ENCODE measurements around the gene LENG9.
"Not testable (repeated sequence)": the region's sequence is repeated elsewhere in the genome, so short reads cannot be mapped to it uniquely, and the experiment has no call there.

Gene LENG9

DNA sequence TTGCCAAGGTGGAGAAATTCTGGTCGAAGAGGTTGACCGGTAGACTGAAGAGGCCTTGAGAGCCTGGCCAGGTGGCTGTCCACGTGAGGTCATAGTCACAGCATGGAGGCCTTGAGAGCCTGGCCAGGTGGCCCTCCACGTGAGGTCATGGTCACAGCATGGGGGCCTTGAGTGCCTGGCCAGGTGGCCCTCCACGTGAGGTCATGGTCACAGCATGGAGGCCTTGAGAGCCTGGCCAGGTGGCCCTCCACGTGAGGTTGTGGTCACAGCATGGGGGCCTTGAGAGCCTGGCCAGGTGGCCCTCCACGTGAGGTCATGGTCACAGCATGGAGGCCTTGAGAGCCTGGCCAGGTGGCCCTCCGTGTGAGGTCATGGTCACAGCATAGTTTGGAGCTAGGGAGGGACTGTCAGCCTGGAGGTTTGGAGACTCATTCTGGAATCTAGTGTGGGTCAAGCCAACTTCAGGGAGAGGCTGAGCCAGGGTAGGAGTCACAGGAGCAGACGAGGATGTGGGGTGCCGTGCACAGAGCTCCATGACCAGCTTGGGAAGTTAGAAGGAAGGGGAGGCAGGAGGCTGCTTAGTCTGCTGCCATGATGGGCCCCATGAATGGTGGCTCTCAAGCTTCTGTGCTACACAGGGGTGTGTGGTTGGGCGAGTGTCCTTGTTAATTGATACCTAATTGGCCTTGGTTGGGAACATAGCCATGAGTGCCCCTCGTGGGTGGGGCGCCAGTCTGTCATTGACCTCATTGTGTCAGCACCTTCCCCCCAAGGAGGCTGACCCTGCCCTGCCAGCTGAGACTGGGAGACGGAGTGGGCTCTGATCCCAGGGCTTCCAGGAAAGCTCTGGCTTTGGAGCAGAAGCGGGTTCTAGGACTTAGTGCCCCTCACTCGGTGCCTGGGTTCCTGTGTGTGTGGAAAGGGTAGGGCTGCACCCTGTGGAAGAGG is 4.0 kb downstream of the LENG9 start:
- DNase-seq (ENCODE audit: low read depth): no peak

DNA sequence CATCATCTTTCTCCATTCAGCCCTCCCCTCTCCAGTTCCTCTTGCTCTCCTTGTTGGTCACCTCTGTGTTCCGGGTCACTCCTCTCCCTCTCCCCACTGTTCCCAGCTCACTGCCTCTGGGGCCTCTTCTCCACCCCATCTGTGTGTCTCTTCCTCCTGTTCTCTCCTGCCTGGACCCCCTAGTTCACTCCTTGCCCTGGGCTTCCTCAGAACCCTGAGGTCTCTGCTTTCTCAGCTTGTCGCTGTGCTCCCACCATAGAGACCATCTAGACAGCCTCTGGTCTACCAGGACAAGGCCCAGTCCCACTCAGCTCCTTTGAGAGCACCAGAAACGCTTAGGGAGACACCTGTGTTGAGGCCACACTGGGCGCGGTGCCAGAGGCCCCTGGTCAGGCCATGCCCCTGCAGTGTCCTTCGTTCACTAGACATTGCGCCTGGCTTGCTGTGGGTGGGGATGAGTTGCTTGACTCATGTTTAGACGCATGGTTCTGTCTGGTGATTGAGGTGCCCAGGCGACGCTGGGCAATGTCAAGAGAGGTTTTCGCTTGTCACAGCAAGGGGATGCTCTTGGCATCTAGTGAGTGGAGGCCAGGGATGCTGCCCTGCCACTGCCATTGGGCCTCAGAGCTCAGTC is 4.8 kb downstream of the LENG9 start:
- DNase-seq (ENCODE audit: low read depth): no peak

DNA sequence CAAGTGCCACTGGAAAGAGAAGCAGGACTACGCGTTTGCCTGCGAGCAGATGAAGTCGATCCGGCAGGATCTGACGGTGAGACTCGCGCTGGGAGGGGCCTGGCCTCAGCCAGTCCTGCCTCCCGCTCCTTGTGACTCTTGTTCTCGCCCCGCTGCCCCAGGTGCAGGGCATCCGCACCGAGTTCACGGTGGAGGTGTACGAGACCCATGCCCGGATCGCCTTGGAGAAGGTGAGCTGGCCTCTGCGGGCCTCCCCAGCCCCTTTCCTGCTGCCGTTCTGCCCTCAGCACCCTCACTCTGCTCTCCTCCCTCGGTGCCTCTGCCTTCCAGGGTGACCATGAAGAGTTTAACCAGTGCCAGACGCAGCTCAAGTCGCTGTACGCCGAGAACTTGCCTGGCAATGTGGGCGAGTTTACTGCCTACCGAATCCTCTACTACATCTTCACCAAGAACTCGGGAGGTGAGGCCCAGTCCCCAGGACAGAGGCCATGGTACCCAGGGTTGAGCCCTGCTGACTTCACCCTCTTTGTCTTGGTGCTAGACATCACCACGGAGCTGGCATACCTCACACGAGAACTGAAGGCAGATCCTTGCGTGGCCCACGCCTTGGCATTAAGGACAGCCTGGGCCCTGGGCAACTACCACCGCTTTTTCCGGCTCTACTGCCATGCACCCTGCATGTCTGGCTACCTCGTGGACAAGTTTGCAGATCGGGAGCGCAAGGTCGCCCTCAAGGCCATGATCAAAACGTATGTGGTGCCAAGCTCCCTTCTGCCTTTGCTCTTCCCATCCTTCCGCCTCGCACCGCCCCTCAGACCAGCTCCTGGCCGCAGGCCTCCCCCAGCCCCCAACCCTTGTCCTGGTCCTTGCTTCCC is 5.6 kb downstream of the LENG9 start:
- no peak for DNase-seq (ENCODE audit: low read depth)

DNA sequence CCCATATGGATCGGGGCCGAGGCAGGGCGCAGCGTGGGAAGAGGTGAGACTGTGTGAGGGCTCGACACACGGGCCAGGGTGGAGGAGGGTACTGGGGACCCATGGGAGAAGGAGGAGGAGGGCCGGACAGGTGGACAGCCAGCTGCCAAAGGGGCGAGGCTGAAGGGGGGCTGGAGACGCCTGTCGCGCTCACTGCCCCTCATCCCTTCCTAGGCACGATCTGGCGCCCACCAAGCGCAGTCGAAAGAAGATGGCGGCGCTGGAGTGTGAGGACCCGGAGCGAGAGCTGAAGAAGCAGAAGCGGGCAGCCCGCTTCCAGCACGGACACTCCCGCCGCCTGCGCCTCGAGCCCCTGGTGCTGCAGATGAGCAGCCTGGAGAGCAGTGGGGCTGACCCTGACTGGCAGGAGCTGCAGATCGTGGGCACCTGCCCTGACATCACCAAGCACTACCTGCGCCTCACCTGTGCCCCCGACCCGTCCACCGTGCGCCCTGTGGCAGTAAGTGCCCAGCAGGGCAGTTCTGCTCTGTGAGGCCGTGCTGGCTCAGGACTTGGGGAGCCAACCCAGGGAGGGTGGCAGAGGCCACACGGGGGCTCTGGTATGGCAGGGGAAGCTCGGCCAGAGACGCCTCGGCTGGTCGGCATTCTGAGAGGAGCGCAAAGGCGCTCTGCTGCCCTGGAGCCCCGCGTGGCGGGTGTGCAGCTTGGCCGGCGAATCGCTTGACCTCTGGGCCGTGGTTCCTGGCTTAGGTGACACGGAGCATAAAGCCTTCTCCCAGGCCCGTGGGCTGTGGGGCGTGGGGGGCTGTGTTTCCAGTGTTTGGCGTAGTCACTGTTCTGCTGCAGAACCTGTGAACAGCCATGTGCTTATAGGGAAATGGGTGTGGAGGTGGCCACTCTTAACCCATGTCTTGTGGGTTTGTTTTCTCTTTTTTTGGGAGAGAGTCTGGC is 6.9 kb downstream of the LENG9 start:
- no peak for DNase-seq (ENCODE audit: low read depth)

DNA sequence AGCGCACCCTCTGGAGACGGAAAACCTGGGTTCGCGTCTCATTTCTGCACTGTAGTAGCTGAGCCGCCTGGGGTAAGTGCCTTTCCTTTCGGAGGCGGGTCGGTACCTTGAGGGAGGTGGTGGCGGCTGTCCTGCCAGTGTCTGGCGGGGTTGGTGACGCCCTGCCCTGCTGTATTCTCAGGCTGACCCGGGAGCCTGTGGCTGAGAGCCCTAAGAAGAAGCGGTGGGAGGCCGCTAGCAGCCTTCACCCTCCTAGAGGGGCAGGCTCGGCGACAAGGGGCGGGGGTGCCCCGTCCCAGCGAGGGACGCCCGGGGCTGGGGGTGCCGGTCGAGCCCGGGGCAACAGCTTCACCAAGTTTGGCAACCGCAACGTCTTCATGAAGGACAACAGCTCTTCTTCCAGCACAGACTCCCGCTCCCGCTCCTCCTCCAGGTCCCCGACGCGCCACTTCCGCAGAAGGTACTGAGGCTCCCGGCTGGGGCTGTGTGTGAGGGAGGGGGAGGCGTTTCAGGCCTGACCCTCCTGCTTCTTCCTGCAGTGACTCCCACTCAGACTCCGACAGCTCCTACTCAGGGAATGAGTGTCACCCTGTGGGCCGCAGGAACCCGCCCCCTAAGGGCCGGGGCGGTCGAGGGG is 7.7 kb downstream of the LENG9 start:
- no peak for DNase-seq (ENCODE audit: low read depth)

DNA sequence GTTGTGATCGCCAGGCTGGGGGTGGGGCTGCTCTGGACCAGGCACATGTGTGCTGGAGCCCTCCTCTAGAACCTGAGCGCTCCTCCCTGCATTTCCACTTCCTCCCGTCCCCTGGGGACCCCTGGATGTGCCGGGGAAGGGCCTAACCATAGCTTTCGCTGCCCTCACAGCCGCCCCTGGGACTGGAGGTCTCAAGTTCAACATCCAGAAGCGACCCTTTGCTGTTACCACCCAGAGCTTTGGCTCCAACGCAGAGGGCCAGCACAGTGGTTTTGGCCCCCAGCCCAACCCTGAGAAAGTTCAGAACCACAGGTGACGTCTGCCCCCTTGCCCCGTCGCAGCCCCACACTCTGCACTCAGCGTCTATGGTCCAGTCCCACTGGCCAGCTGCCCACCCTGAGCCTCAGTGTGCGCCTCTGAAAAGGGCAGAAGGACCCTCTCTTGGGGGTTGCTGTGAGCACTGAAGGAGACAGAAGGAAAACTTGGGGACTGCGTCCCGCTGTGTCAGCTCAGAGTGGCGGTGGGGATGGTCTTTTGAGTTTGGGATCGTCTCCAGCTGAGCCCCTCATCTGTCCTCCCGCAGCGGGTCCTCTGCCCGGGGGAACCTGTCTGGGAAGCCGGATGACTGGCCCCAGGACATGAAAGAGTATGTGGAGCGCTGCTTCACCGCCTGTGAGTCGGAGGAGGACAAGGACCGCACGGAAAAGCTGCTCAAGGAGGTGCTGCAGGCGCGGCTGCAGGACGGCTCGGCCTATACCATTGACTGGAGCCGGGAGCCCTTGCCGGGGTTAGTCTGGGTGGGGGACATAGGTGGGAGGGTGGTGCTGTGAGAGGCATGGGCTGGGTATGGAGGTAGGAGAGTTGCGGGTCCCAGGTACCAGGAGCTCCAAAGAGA is 8.6 kb downstream of the LENG9 start:
- DNase-seq (ENCODE audit: low read depth): no peak

DNA sequence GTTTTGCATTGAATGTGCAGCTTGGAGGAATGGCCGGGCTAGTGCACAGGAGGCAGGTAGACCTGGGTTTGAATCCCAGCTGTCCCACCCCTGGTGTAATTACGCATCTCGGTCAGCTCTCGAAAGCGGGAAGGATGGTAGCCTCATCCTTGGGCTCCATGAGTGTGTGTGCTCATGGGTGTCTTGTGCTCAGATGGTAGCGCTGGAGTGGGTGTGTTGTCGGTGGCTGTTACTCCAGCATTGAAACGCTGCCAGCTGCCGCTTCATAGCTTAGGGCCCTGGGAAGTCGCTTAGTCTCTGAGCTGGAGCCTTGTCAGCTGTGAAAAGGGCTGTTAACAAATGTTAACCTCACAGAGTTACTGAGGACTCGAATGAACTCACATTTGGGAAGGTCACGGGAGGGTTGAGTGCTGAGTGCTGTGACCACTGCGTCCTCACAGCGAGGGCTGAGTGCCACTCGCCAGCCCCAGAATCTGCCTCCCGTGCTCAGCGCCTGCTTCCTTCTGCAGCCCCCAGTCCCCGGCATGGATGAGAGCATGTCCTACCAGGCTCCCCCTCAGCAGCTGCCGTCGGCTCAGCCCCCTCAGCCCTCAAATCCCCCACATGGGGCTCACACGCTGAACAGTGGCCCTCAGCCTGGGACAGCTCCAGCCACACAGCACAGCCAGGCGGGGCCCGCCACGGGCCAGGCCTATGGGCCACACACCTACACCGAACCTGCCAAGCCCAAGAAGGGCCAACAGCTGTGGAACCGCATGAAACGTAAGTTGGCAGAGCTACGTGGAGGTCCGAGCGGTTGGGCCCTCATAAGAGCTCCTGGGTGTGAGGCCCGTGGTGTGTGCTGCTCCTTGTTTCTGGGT is 9.4 kb downstream of the LENG9 start:
- no peak for DNase-seq (ENCODE audit: low read depth)

DNA sequence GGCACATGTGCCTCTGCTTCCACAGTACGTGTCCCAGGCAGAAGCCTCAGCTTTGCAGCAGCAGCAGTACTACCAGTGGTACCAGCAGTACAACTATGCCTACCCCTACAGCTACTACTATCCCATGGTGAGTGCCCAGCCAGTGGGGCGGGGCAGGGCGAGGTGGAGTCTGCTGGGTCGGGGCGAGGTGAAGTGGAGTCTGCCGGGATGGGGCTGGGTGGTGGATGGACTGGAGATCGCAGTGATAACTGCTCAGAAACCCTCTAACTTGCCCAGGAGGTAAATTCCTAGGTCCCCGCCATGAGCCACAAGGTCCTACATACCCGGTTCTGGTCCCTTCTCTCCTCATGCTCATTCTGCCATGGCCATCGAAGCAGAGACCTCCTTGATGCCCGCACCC is 11.0 kb downstream of the LENG9 start:
- DNase-seq (ENCODE audit: low read depth): no peak

DNA sequence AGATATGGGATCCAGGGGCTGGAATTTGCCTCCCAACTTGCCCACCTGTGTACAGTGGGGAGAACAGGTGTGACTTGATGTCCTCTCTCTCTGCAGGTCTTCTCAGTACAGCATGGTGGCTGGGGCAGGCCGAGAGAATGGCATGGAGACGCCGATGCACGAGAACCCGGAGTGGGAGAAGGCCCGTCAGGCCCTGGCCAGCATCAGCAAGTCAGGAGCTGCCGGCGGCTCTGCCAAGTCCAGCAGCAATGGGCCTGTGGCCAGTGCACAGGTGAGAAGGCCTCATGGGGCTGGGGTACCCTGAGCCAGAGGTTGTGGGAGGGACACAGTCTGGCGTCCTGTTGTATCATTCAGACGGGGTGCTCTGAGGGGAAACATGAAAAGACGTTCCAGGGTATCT is 11.6 kb downstream of the LENG9 start:
- DNase-seq (ENCODE audit: low read depth): no peak

DNA sequence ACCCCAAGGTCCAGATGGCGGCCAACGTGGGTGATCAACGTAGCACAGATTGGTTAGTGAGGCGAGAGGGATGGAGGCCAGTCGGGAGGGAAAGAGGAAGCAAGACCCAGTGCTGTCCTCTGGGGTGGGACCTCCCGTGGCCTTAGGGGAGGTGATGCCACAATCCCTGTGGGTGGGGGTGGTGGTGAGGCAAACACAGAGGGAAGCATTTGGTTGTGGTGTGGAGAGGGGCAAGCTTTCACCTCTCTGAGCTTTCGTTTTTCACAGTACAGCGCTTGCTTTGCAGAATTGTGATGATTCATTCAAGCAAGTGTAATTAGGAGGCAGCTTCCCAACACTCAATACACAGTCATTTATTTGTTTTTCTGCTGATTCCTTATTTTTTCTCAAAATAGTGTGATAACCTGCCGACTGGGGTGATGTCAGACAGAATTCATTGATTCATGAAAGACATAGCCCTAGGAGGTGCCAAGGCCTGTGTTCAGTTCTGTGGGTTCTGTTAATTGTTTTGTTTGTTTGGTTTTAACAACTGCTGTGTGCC is 12.2 kb downstream of the LENG9 start:
- DNase-seq (ENCODE audit: low read depth): no peak

DNA sequence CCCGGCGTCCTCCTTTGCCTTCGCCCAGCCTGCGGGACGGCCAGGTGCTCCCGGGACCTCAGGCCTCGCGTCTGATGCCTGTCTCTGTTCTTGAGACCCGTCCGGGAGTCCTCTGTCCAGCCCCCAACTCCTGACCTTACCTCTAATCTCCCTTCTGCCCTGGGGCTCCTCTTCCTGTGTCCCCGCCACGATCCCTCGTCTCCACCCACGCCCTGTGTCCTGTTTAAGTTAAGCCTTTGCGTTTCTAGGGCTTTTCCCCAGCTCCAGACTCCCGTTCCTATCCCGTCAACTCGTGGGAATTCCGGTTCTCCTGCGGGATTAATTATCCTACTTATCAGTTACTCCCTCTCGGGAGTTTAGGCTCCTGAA is 13.9 kb downstream of the LENG9 start:
- no peak for DNase-seq (ENCODE audit: low read depth)

DNA sequence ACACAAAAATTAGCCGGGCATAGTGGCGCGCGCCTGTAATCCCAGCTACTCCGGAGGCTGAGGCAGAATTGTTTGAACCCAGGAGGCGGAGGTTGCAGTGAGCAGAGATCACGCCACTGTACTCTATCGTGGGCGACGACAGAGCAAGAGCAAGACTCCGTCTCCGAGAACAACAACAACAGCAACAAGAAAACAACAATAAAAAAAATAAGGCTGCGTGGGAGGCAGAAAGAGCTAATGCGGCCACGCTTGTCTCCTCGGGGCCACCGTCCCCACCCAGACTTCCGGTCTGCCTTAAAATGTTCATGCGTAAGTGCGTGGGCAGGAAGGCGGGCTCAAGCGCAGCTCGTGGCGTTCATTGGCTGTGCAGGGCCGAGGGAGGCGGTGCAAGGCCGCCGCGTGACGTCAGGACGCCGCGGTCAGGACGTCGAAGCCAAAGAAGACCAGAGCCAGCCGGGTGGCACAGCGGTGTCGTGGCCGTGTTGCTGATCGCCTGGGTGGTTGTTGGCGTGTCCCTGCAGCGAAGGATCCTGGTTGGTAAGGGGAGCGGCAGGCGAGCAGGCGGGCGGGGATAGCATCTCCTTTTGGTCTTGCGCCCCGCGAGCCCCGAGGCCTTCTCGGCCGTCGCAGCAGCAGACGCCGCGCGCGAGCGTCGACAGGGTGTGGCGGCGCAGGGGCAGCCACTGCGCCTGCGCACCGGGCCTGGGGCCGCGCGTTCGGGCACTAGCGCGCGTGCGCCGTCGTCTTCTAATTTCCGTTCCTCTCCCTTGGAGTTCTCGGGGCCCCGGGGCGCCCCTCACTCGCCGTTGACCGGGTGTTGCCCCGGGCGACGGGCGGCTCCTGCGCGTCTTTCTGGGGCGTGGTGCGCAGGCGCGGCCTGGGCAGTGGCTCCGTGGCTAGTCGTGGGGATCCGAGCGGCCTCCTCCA is 14.5 kb downstream of the LENG9 start, which contains the start of gene LENG8:
TSS of gene LENG8 (plus strand) at position 426 of the 927 bp plus-strand sequence. CDS start 2,146 bp downstream, outside the sequence.
- DNase-seq (ENCODE audit: low read depth): peak; percentile 94

DNA sequence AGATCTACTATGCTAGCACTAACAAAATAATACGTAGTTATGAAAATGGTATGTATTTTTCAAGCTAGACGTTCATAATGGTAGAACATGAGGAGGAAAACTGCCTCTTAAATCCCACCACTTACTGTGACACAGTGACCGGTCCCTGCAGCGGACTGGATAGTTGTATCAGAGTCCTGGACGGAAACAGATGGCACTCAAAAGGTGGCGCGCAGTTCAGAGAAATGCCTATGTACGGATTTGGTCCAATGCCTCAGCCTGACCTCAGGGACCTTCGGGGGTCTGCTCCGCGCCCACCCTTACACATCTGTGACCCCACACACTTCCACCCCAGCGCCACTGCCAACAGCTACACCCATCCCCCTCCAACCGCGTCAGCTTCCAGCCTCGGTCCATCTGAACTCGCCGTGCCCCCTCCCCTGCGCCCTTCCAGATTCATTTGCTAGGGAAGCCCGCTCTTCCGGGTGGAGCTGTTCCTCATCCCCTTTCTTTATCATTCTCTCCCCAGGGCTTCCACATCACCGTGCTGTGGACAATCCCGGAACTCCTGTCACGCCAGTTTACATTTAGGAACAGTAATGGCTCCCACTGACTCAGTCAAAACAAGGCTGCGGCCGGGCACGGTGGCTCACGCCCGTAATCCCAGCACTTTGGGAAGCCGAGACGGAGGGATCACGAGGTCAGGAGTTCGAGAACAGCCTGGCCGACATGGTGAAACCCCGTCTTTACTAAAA is 15.4 kb downstream of the LENG9 start:
- DNase-seq (ENCODE audit: low read depth): peak; percentile 36

DNA sequence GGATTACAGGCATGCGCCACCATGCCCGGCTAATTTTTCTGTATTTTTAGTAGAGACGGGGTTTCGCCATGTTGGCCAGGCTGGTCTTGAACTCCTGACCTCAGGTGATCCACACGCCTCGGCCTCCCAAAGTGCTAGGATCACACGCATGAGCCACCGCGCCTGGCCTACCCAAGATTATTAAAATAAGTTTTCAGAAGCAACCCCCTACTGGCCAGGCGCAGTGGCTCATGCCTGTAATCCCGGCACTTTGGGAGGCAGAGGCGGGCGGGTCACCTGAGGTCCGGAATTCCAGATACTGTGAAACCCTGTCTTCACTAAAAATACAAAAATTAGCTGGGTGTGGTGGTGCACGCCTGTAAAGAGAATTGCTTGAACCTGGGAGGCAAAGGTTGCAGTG is 17.2 kb downstream of the LENG9 start:
- DNase-seq (ENCODE audit: low read depth): not testable (repeated sequence)

DNA sequence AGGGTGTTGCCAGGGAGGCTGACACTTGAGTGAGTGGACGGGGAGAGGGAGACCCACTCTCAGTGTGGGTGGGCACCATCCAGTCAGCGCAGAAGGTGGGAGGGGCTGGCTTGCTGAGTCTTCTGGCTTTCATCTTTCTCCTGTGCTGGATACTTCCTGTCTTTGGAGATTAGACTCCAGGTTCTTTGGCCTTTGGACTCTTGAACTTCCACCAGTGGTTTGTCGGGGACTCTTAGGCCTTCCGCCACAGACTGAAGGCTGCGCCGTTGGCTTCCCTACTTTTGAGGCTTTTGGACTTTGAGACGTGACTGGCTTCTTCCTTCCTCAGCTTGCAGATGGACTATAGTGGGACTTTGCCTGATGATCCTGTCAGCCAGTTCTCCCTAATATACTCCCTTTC is 18.8 kb downstream of the LENG9 start:
- no peak for DNase-seq (ENCODE audit: low read depth)

DNA sequence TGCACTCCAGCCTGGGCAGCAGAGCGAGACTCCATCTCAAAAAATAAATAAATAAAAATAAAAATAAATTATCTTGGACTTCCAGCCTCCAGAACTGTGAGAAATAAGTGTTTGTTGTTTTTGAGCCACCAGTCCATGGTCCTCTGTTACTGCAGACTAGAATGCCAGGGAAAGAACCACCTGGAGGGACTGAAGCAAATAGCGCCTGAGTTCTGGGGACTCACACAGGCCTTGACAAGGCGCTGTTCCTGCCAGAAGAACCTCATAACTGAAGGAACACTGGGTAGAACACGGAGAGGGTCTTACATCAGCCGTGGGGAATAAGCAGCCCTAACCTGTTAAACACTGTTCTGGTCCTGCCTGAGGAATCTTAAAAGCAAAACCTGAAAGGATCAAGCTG is 22.9 kb downstream of the LENG9 start:
- DNase-seq (ENCODE audit: low read depth): no peak
